ENCODE data around the gene PTPRB. TPM values are rescaled to one million over a fixed set of nuclear protein-coding genes. Genes with fewer than 3 reads are reported as not detected.

The PTPRB gene
- total and polyA plus RNA-seq, 2 of the 8 experiments (the other 6 are each of a cell fraction or from before 2014, with no cell fraction given) = 0.36 to 0.58 TPM

- Histone ChIP-seq H3K23ac (ENCODE audit: insufficient read length) (no peak overlapping the region), H3K79me1 (ENCODE audit: low read depth, low read length) (no peaks in the 10 kb centered on the region), H4K91ac (replicated peaks; ENCODE audit: insufficient read length, low read length) (no peak overlapping the region), H3K14ac (ENCODE audit: insufficient read length) (no peak overlapping the region), H3K9ac (replicated peaks in 1 of 4; ENCODE audit: extremely low read depth in 1 of 4, low read depth in 3 of 4, low read length in 3 of 4) (no peak overlapping the region), H3K9me3 (ENCODE audit: insufficient read depth in 2 of 2, low read depth in 1 of 2, low read length in 1 of 2) (0 out of 4 replicates have a peak, but pooled peaks cover 0 to 6% of the 10 kb centered on the region in 2 experiments), H3K56ac (replicated peaks; ENCODE audit: insufficient read length, low read depth, low read length) (no peak overlapping the region), H3K23me2 (ENCODE audit: low read depth, low read length) (no peaks in the 10 kb centered on the region), H4K20me1 (replicated peaks in 1 of 2; ENCODE audit: control insufficient read depth in 1 of 2, insufficient read depth in 2 of 2, low read length in 2 of 2) (no peaks in the 10 kb centered on the region), H3K4me1 (replicated peaks in 1 of 4; ENCODE audit: control insufficient read depth in 3 of 4, insufficient read depth in 4 of 4, low read length in 3 of 4) (no peaks in the 10 kb centered on the region), H2BK12ac (ENCODE audit: low read depth, low read length) (no peak overlapping the region), H3K4ac (replicated peaks; ENCODE audit: insufficient read length, low read depth, low read length) (no peak overlapping the region), H3K27me3 (replicated peaks in 1 of 4; ENCODE audit: control insufficient read depth in 3 of 4, extremely low read depth in 1 of 4, insufficient read depth in 3 of 4, low read length in 3 of 4) (no peaks in the 10 kb centered on the region), H2BK20ac (ENCODE audit: low read length) (no peak overlapping the region), H3K79me2 (ENCODE audit: control insufficient read depth in 1 of 2, insufficient read depth in 2 of 2, low read length in 2 of 2) (no peaks in the 10 kb centered on the region), H2AK5ac (ENCODE audit: low read depth, low read length) (no peak overlapping the region), H2BK120ac (replicated peaks; ENCODE audit: low read depth, low read length) (no peak overlapping the region), H2AFZ (ENCODE audit: low read length) (peak overlapping the region; percentile 97), H3K27ac (ENCODE audit: low read depth, low read length) (no peak overlapping the region), H3K4me2 (ENCODE audit: insufficient read depth in 1 of 2, low read depth in 2 of 2, low read length in 2 of 2) (no peak overlapping the region), H2BK15ac (ENCODE audit: low read length) (no peak overlapping the region), H3K18ac (ENCODE audit: extremely low read depth, low read length) (no peak overlapping the region), H3K4me3 (ENCODE audit: extremely low read depth in 1 of 4, insufficient read depth in 2 of 4, low read depth in 3 of 4, low read length in 4 of 4) (no peak overlapping the region), H4K5ac (ENCODE audit: insufficient read length, low read depth, low read length) (no peak overlapping the region), H3K36me3 (ENCODE audit: control insufficient read depth in 2 of 4, insufficient read depth in 4 of 4, low read length in 3 of 4) (no peaks in the 10 kb centered on the region), H2BK5ac (ENCODE audit: low read depth, low read length) (no peak overlapping the region), H4K8ac (ENCODE audit: extremely low read depth, insufficient read depth, low read length) (no peak overlapping the region)
- ChIA-PET CTCF (ENCODE audit: partially characterized antibody) (interaction anchor here (0.6 to 3.6 kb wide), 25 partner anchors 9 to 888 kb away, joined by 3 to 17 read pairs (median 3); no protein-coding TSS in a partner anchor), POLR2A (ENCODE audit: partially characterized antibody) (no interaction called here)
- DNase-seq (ENCODE audit: low read depth in 1 of 2, low spot score in 2 of 2) = peak; percentile 38 to 81
- 48% methylated on average over 6 of the region's 6 CpGs; no CpG with 5 or more reads in 1 of the 2 experiments for WGBS, 2 experiments (ENCODE audit: extremely low coverage in 1 of 2, insufficient coverage in 1 of 2, insufficient read length in 1 of 2, insufficient replicate concordance in 2 of 2, low coverage in 1 of 2, low lambda C conversion rate in 2 of 2, missing lambda C conversion rate in 1 of 2)
- peak; percentile 84 for FAIRE-seq
- TF ChIP-seq CBX5 (IDR thresholded peaks at IDR 0.05; ENCODE audit: low read depth, low read length) (no peak), TAF1 (IDR thresholded peaks at IDR 0.05; ENCODE audit: low read depth, low read length) (no peak), RAD21 (IDR thresholded peaks at IDR 0.05 in 1 of 2, conservative IDR thresholded peaks at IDR 0.05 in 1 of 2; ENCODE audit: low read depth in 2 of 2, low read length in 2 of 2) (peak; percentile 85 to 89), CHD2 (IDR thresholded peaks at IDR 0.05; ENCODE audit: low read length) (no peak), RFX5 (IDR thresholded peaks at IDR 0.05; ENCODE audit: borderline replicate concordance, low read depth, low read length) (no peak), CREB1 (IDR thresholded peaks at IDR 0.05) (no peak), CTCF (IDR thresholded peaks at IDR 0.05; ENCODE audit: control extremely low read depth in 1 of 3, insufficient read depth in 1 of 3, low read depth in 1 of 3, low read length in 3 of 3) (peak; percentile 75 to 93 (median 85)), JUN (IDR thresholded peaks at IDR 0.05; ENCODE audit: low read depth, low read length) (no peak), NRF1 (IDR thresholded peaks at IDR 0.05; ENCODE audit: low read depth, low read length) (no peak), BACH1 (IDR thresholded peaks at IDR 0.05; ENCODE audit: low read length) (no peak), HDAC2 (IDR thresholded peaks at IDR 0.05; ENCODE audit: borderline replicate concordance in 1 of 2, low read depth in 2 of 2, low read length in 2 of 2) (no peak), GABPA (IDR thresholded peaks at IDR 0.05; ENCODE audit: borderline replicate concordance, insufficient read depth, low read length) (no peak)
Measured at GRCh38 chr12:70590051-70590450, 47.2 kb downstream of the PTPRB start.

Data from H1 (cell line).